ENCODE measurements around the gene KIAA0513. TPM values are rescaled to one million over a fixed set of nuclear protein-coding genes. Genes with fewer than 3 reads are reported as not detected.
A peak's percentile ranks its signal among the peaks of the same experiment; 100 is the strongest.

The KIAA0513 gene
- total RNA-seq, 1 donor: 35.1 TPM

DNA sequence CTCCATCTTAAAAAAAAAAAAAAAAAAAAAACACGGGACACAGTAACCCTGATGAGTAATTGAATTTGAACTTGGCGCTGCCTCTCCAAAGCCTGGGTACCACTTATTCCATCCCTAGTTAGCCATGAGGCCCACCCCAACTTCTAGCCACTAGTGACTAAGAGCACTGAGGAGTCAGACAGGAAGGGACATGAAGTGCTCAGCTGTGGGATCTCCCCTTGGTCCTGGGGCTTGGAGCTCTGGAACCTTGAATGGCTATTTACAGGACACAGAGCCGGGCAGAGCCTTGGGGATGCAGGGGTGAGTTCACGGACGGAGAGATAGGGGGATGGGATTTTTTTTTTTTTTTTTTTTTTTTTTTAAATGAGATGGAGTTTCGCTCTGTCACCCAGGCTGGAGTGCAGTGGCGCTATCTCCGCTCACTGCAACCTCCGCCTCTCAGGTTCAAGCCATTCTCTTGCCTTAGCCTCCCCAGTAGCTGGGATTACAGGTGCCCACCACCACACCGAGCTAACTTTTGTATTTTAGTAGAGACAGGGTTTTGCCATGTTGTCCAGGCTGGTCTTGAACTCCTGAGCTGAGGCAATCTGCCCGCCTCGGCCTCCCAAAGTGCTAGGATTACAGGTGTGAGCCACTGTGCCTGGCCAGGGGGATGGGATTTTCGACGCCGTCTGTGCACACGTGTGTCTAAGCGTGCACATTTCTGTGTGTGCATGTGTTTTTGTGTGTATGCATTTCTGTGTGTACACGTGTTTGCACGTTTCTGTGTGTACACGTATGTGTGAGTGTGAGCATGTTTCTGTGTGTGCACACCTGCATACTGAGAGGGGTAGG is 105.1 kb downstream of the KIAA0513 start:
- TF ChIP-seq, protein P1, sequence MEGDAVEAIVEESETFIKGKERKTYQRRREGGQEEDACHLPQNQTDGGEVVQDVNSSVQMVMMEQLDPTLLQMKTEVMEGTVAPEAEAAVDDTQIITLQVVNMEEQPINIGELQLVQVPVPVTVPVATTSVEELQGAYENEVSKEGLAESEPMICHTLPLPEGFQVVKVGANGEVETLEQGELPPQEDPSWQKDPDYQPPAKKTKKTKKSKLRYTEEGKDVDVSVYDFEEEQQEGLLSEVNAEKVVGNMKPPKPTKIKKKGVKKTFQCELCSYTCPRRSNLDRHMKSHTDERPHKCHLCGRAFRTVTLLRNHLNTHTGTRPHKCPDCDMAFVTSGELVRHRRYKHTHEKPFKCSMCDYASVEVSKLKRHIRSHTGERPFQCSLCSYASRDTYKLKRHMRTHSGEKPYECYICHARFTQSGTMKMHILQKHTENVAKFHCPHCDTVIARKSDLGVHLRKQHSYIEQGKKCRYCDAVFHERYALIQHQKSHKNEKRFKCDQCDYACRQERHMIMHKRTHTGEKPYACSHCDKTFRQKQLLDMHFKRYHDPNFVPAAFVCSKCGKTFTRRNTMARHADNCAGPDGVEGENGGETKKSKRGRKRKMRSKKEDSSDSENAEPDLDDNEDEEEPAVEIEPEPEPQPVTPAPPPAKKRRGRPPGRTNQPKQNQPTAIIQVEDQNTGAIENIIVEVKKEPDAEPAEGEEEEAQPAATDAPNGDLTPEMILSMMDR (IDR thresholded peaks at IDR 0.05; ENCODE audit: extremely low read depth, low read depth, low read length): no peak
- Histone ChIP-seq H3K4me2 (ENCODE audit: insufficient read depth, low read length) (no peak overlapping the region), H3K79me2 (ENCODE audit: insufficient read depth, low read length) (no peaks in the 10 kb centered on the region), H3K9me3 (ENCODE audit: low read depth, low read length) (no peaks in the 10 kb centered on the region), H2AFZ (ENCODE audit: low read length) (no peak overlapping the region), H3K4me1 (ENCODE audit: insufficient read depth, low read length) (peaks cover 28% of the 10 kb centered on the region), H3K4me3 (ENCODE audit: insufficient read depth, low read length) (no peak overlapping the region), H4K20me1 (ENCODE audit: insufficient read depth, low read length) (no peaks in the 10 kb centered on the region), H3K27me3 (ENCODE audit: insufficient read depth, low read length) (no peaks in the 10 kb centered on the region), H3K27ac (ENCODE audit: low read depth, low read length) (no peak overlapping the region), H3K36me3 (ENCODE audit: insufficient read depth, low read length) (no peaks in the 10 kb centered on the region)
- DNase-seq (ENCODE audit: insufficient read length, low spot score, missing footprints): peak; percentile 81

DNA sequence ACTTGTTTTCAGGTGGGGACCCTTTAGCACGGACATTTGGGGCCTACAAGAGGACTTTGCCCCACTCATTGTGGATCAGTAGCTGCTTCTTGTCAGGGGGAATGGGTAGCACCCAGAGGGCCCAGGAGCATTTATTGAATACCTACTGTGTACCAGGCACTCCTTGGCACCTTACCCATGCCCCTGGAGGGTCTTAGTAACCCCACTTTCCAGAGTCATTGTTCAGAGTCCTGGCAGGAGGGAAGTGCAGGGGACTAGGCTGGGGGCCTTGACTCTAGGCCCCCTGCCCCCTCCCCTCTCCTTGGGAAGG is 105.7 kb downstream of the KIAA0513 start:
- Histone ChIP-seq H3K27ac (ENCODE audit: low read depth, low read length) (no peak overlapping the region), H3K4me3 (ENCODE audit: insufficient read depth, low read length) (no peak overlapping the region), H3K36me3 (ENCODE audit: insufficient read depth, low read length) (no peaks in the 10 kb centered on the region), H3K27me3 (ENCODE audit: insufficient read depth, low read length) (no peaks in the 10 kb centered on the region), H4K20me1 (ENCODE audit: insufficient read depth, low read length) (no peaks in the 10 kb centered on the region), H2AFZ (ENCODE audit: low read length) (no peak overlapping the region), H3K9me3 (ENCODE audit: low read depth, low read length) (no peaks in the 10 kb centered on the region), H3K4me2 (ENCODE audit: insufficient read depth, low read length) (no peak overlapping the region), H3K4me1 (ENCODE audit: insufficient read depth, low read length) (peaks cover 33% of the 10 kb centered on the region), H3K79me2 (ENCODE audit: insufficient read depth, low read length) (no peaks in the 10 kb centered on the region)
- TF ChIP-seq, protein P1 (IDR thresholded peaks at IDR 0.05; ENCODE audit: extremely low read depth, low read depth, low read length): no peak
- no peak for DNase-seq (ENCODE audit: insufficient read length, low spot score, missing footprints)

DNA sequence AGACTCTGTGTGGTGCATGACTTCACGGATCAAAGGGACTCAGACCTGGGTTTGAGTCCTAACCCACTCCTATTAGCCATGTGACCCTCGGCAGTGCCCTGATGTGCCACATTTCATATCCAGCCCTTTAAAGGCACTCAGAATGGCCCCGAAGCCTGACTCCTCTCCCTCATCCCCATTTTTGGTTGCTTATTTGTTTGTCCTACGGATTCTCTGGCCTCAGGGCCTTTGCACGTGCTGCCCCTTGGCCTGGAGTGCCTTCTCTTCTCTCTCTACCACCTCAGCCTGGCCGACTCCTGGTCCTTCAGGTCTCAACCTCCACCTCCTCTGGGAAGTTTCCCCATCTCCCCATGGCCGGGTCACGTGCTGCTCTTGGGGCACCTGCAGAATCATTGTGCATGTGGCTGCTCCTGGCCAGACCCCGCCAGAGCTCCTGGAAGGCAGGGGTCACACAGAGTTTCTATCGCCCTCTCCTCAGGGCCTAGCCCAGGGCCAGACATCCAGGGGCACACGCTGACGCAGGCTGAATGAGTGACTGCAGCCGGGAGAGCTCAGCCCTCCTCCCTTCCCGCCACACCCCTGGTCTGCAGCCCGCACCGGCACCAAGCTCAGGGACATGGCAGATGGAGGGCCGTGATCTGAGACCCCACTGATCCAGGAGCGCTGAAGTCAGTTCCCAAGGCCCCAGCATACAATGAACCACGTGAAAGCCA is 106.6 kb downstream of the KIAA0513 start:
- Histone ChIP-seq H3K4me2 (ENCODE audit: insufficient read depth, low read length) (no peak overlapping the region), H2AFZ (ENCODE audit: low read length) (no peak overlapping the region), H3K4me3 (ENCODE audit: insufficient read depth, low read length) (no peak overlapping the region), H3K36me3 (ENCODE audit: insufficient read depth, low read length) (no peaks in the 10 kb centered on the region), H3K4me1 (ENCODE audit: insufficient read depth, low read length) (peaks cover 33% of the 10 kb centered on the region), H3K27me3 (ENCODE audit: insufficient read depth, low read length) (no peaks in the 10 kb centered on the region), H3K79me2 (ENCODE audit: insufficient read depth, low read length) (no peaks in the 10 kb centered on the region), H3K27ac (ENCODE audit: low read depth, low read length) (no peak overlapping the region), H4K20me1 (ENCODE audit: insufficient read depth, low read length) (no peaks in the 10 kb centered on the region), H3K9me3 (ENCODE audit: low read depth, low read length) (no peaks in the 10 kb centered on the region)
- TF ChIP-seq, protein P1 (IDR thresholded peaks at IDR 0.05; ENCODE audit: extremely low read depth, low read depth, low read length): no peak
- peak; percentile 23 for DNase-seq (ENCODE audit: insufficient read length, low spot score, missing footprints)

DNA sequence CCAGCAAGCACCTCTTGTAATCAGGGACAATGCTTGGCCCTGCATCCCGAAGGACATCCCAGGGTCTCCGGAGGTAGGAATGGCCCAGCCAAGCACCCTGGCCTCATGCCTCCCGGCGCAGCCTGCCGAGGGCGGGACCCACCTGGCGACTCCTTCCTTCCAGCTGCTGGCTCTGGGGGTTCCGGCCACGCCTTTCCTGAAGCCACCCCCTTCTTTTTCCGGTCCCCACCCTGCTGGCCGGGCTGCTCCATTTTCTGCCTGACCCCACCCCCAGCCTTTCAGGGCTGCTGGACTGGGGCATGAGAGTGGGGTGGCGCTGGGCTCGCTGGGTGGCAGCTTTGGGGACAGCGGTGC is 107.2 kb downstream of the KIAA0513 start:
- Histone ChIP-seq H3K9me3 (ENCODE audit: low read depth, low read length) (no peaks in the 10 kb centered on the region), H3K4me3 (ENCODE audit: insufficient read depth, low read length) (no peak overlapping the region), H3K27me3 (ENCODE audit: insufficient read depth, low read length) (no peaks in the 10 kb centered on the region), H3K79me2 (ENCODE audit: insufficient read depth, low read length) (no peaks in the 10 kb centered on the region), H4K20me1 (ENCODE audit: insufficient read depth, low read length) (no peaks in the 10 kb centered on the region), H3K27ac (ENCODE audit: low read depth, low read length) (no peak overlapping the region), H3K4me2 (ENCODE audit: insufficient read depth, low read length) (no peak overlapping the region), H3K4me1 (ENCODE audit: insufficient read depth, low read length) (peaks cover 32% of the 10 kb centered on the region), H2AFZ (ENCODE audit: low read length) (no peak overlapping the region), H3K36me3 (ENCODE audit: insufficient read depth, low read length) (no peaks in the 10 kb centered on the region)
- DNase-seq (ENCODE audit: insufficient read length, low spot score, missing footprints): peak; percentile 26
- TF ChIP-seq, protein P1 (IDR thresholded peaks at IDR 0.05; ENCODE audit: extremely low read depth, low read depth, low read length): no peak

Measured in osteoblast (primary cell).